ENCODE measurements around the gene NEU1. TPM values are rescaled to one million over a fixed set of nuclear protein-coding genes. Genes with fewer than 3 reads are reported as not detected.

The NEU1 gene
- total RNA-seq, 2 experiments from 2014 or later: 8.7 to 9.8 TPM

DNA sequence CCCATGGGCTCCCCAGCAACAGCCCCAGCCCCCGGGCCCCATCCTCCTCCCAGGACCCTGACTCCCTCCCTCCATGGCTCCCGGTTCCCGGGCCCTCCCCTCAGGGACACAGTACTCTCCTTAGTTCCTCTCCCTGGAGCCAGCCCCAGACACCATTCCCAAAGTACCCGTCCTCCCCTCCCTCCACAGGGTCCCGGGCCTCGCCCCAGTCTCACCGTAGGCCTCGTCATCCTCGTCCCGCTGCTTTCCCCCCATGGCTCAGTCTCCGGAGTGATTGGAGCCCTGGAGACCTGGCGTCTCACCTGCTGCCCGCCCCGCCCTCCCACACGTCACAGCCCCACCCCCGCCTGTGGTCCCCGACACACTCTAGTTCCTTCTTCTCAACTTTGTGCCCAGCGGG lies 16.1 kb upstream of the NEU1 start, which contains the start of gene SLC44A4:
Gene SLC44A4, minus strand, starts transcription at position 272 of the 400 bp plus-strand sequence. Its CDS starts 17 bp downstream, at position 255.
- Mint-ChIP-seq H3K4me1 (ENCODE audit: low read depth) (no peaks in the 10 kb centered on the region), H3K27me3 (no peaks in the 10 kb centered on the region), H3K4me3 (no peak within 1 kb of the TSS), H3K36me3 (ENCODE audit: low read depth) (peaks cover 32% of the 10 kb centered on the region), H3K27ac (no peak within 1 kb of the TSS), H3K9me3 (no peaks in the 10 kb centered on the region)
- intact Hi-C loops (cut with micrococcal nuclease): no loop called here
- ChIA-PET CTCF (no interaction called here), POLR2A (interaction anchor here (1.0 kb wide), 1 partner anchor 73 kb away, joined by 3 read pairs; no protein-coding TSS in a partner anchor)
- TF ChIP-seq, protein P1, sequence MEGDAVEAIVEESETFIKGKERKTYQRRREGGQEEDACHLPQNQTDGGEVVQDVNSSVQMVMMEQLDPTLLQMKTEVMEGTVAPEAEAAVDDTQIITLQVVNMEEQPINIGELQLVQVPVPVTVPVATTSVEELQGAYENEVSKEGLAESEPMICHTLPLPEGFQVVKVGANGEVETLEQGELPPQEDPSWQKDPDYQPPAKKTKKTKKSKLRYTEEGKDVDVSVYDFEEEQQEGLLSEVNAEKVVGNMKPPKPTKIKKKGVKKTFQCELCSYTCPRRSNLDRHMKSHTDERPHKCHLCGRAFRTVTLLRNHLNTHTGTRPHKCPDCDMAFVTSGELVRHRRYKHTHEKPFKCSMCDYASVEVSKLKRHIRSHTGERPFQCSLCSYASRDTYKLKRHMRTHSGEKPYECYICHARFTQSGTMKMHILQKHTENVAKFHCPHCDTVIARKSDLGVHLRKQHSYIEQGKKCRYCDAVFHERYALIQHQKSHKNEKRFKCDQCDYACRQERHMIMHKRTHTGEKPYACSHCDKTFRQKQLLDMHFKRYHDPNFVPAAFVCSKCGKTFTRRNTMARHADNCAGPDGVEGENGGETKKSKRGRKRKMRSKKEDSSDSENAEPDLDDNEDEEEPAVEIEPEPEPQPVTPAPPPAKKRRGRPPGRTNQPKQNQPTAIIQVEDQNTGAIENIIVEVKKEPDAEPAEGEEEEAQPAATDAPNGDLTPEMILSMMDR (IDR thresholded peaks at IDR 0.05): no peak
- no peak for ATAC-seq
- no peak for DNase-seq

DNA sequence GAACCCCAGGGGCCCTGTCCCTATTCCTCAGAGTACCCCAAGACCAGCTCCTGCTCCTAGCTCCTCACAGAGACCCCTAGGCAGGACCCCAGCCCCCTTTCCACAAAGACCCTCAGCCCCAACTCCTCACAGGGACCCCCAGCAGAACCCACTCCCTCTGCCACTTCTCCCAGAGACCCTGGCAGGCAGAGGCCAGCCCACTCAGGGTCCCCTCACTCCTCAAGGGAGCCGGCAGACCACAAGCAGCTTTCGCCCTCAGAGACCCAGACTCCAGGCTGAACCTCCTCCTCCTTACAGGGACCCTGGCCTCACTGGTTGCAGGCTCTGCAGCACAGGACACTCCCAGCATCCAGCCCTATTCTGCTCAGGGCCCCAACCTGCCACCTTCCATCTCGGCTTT lies 15.6 kb upstream of the NEU1 start:
- no peak overlapping the region for H3K27ac Mint-ChIP-seq
- intact Hi-C loops (cut with micrococcal nuclease): no loop called here
- H3K4me3 Mint-ChIP-seq: no peak overlapping the region
- TF ChIP-seq, protein P1 (IDR thresholded peaks at IDR 0.05): no peak
- peaks cover 29% of the 10 kb centered on the region for H3K36me3 Mint-ChIP-seq (ENCODE audit: low read depth)
- POLR2A ChIA-PET: interaction anchor here (1.0 kb wide), 1 partner anchor 74 kb away, joined by 3 read pairs; no protein-coding TSS in a partner anchor
- no peak for ATAC-seq
- no peak for DNase-seq
- no peaks in the 10 kb centered on the region for H3K4me1 Mint-ChIP-seq (ENCODE audit: low read depth)
- H3K27me3 Mint-ChIP-seq: no peaks in the 10 kb centered on the region
- H3K9me3 Mint-ChIP-seq: no peaks in the 10 kb centered on the region
- CTCF ChIA-PET: no interaction called here

DNA sequence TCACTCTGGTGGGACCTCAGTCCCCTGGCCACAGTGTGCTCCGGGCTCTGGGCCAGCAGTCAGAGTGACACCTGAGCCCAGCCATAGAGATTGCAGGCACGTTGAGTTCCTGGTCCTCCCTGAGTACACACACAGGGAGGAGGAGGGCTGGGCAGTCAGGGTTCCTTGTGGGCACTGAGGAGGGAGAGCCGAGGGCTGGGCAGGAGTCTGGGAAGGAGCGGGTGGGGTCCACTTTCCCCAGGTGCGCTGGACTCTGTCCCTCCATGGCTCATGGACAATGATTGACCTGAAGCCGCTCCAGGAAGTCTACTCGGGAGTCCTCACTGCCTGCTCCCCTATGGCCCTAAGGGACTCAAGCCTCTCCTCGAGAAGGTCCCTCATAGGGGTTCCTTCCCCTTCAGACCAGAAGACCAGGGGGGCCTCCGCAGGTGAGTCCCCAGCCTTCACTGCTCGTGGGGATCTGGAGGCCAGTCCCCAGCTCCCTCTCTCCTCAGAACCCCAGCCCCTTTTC lies 15.1 kb upstream of the NEU1 start:
- TF ChIP-seq, protein P1 (IDR thresholded peaks at IDR 0.05): no peak
- intact Hi-C loops (cut with micrococcal nuclease): no loop called here
- Mint-ChIP-seq H3K4me3 (no peak overlapping the region), H3K36me3 (ENCODE audit: low read depth) (peaks cover 24% of the 10 kb centered on the region), H3K9me3 (no peaks in the 10 kb centered on the region), H3K4me1 (ENCODE audit: low read depth) (no peaks in the 10 kb centered on the region), H3K27ac (no peak overlapping the region), H3K27me3 (no peaks in the 10 kb centered on the region)
- ChIA-PET POLR2A (no interaction called here), CTCF (no interaction called here)
- DNase-seq (no peak), ATAC-seq (no peak)

DNA sequence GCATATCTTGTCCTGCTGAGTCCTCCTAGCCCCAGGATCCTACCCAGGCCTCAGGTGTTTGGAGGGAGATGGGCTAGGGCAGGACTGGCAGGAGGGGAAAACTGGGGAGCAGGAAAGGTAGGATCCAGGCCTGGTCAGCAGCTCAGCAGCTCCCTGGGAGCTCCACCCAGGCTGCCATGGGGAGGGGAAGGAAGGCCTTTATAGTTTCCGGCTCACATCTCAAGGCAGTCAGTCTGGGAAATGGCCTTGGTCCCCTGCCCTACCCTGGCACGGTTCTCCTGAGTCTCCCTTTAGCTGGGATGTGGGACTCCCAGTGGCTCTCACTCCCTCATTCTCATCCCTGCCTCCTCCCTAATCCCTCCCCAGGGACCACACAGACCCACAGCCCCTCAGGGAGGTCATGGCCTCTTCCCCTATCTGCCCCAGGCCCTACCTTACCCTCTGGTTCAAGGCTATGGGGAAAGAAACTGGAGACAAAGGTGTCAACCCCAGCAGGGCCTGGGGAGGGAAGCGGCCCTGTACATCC lies 14.6 kb upstream of the NEU1 start:
- DNase-seq (no peak), ATAC-seq (no peak)
- ChIA-PET POLR2A (no interaction called here), CTCF (no interaction called here)
- Mint-ChIP-seq H3K9me3 (no peaks in the 10 kb centered on the region), H3K4me3 (no peak overlapping the region), H3K27me3 (no peaks in the 10 kb centered on the region), H3K4me1 (ENCODE audit: low read depth) (no peaks in the 10 kb centered on the region), H3K36me3 (ENCODE audit: low read depth) (peaks cover 18% of the 10 kb centered on the region), H3K27ac (no peak overlapping the region)
- TF ChIP-seq, protein P1 (IDR thresholded peaks at IDR 0.05): no peak
- intact Hi-C loops (cut with micrococcal nuclease): no loop called here

DNA sequence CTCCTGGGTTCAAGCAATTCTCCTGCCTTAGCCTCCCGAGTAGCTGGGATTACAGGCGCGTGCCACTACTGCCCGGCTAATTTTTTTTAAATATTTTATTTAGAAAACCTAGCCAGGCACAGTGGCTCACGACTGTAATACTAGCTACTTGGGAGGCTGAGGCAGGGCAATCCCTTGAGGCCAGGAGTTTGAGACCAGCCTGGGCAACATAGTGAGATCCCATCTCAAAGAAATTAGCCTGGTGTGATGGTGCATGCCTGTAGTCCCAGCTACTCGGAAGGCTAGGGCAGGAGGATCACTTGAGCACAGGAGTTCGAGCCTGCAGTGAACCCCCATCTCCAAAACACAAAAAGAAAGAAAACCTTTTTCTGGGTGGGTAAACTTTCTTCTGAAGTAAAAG lies 13.7 kb upstream of the NEU1 start:
- no peak for DNase-seq
- no peak for ATAC-seq
- no peaks in the 10 kb centered on the region for H3K4me1 Mint-ChIP-seq (ENCODE audit: low read depth)
- TF ChIP-seq, protein P1 (IDR thresholded peaks at IDR 0.05): no peak
- no peak overlapping the region for H3K4me3 Mint-ChIP-seq
- H3K27ac Mint-ChIP-seq: no peak overlapping the region
- H3K9me3 Mint-ChIP-seq: no peaks in the 10 kb centered on the region
- intact Hi-C loops (cut with micrococcal nuclease): no loop called here
- ChIA-PET POLR2A (interaction anchor here (1.1 kb wide), 1 partner anchor 41 kb away, joined by 3 read pairs; no protein-coding TSS in a partner anchor), CTCF (no interaction called here)
- H3K27me3 Mint-ChIP-seq: no peaks in the 10 kb centered on the region
- H3K36me3 Mint-ChIP-seq (ENCODE audit: low read depth): peaks cover 13% of the 10 kb centered on the region

Measured in activated CD8-positive, alpha-beta T cell treated with anti-CD3 and anti-CD28 coated beads for 36 hours (primary cell).